Adipocyte (in vitro differentiated cells): ENCODE results near the gene CBX8.
A peak's percentile ranks its signal among the peaks of the same experiment; 100 is the strongest.

Source experiments
- DNase-seq: peaks from one replicate; pipeline ENCODE4 v3.0.0-alpha.2; 2015; ENCODE audit warnings: low read depth
- H3K27me3 ChIP-seq: replicated peaks from 2 replicates; pipeline ENCODE4 v1.7.0; 2013; ENCODE audit warnings: mild to moderate bottlenecking, low read length, moderate library complexity; ENCODE audit not compliant: control insufficient read depth, insufficient read depth
- H3K36me3 ChIP-seq: 2 replicates; pipeline ENCODE4 v1.7.0; 2013; ENCODE audit warnings: low read length, mild to moderate bottlenecking, moderate library complexity; ENCODE audit not compliant: control insufficient read depth, insufficient read depth, severe bottlenecking
- H3K4me1 ChIP-seq: 2 replicates; pipeline ENCODE4 v1.7.0; 2013; ENCODE audit warnings: mild to moderate bottlenecking, low read length, moderate library complexity; ENCODE audit not compliant: control insufficient read depth, insufficient read depth
- H3K4me3 ChIP-seq: 2 replicates; pipeline ENCODE4 v1.7.0; 2013; ENCODE audit warnings: mild to moderate bottlenecking, low read length, moderate library complexity
- H3K9ac ChIP-seq: 2 replicates; pipeline ENCODE4 v1.7.0; 2013; ENCODE audit warnings: mild to moderate bottlenecking, low read length, moderate library complexity
- H3K9me3 ChIP-seq: 2 replicates; pipeline ENCODE4 v1.7.0; 2013; ENCODE audit warnings: mild to moderate bottlenecking, low read length, moderate library complexity; ENCODE audit not compliant: control insufficient read depth

Gene CBX8

DNA sequence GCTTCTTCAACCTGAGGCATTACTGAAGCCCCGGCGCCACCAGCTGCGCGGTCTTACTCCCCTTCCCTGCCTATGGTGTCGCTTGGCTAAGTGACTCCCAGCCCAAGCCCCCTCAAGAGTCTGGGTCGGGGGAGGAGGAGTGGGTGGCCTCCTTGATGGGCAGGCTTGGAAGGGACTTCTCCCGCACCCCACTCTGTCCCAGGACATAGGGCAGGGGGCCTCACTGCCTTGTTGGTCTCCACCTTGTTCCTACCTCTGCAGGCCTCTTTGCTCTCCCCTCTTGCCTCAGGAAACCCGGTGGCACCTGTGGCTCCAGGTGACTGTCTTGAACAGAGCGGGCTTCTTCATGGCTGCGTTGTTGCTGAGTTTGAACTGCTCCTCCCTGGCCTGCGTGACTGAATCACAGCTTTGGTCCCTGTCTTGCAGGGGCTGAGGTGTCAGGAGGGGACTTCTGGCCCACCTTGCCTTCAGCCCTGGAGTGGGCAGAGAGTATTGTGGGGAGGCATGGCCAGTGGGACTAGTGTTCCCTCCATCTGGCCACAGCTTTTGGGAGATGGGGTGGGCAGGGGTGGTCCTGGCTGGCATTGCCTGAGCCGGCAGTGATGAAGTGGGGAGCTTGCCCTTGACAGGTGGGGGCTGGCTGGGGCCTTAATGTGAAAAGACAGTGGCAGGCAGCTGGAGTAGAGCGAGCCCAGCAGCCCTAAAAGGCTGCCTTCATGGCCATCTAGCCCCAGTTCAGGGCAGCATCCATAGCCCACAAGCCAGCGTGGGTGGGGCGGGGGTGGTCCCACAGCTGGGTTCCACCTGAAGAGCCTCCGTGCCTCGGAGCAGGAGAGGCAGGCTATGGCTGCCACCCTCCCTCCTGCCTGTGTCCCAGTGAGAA, 11.6 kb downstream of the CBX8 start:
- no peak for DNase-seq
- peaks cover 3% of the 10 kb centered on the region for H3K4me1 ChIP-seq
- no peak overlapping the region for H3K9ac ChIP-seq
- no peak overlapping the region for H3K4me3 ChIP-seq
- no peaks in the 10 kb centered on the region for H3K9me3 ChIP-seq
- H3K36me3 ChIP-seq: no peaks in the 10 kb centered on the region
- peaks cover 69% of the 10 kb centered on the region for H3K27me3 ChIP-seq

- Histone ChIP-seq H3K36me3 (no peaks in the 10 kb centered on the region), H3K9me3 (no peaks in the 10 kb centered on the region), H3K4me1 (no peaks in the 10 kb centered on the region), H3K27me3 (peaks cover 69% of the 10 kb centered on the region), H3K4me3 (no peak overlapping the region), H3K9ac (no peak overlapping the region)
- no peak for DNase-seq
Observed at GRCh38 chr17:79784353-79785016, 12.4 kb downstream of the CBX8 start.

- no peaks in the 10 kb centered on the region for H3K36me3 ChIP-seq
Observed at GRCh38 chr17:79783891-79784290, 13.0 kb downstream of the CBX8 start.

DNA sequence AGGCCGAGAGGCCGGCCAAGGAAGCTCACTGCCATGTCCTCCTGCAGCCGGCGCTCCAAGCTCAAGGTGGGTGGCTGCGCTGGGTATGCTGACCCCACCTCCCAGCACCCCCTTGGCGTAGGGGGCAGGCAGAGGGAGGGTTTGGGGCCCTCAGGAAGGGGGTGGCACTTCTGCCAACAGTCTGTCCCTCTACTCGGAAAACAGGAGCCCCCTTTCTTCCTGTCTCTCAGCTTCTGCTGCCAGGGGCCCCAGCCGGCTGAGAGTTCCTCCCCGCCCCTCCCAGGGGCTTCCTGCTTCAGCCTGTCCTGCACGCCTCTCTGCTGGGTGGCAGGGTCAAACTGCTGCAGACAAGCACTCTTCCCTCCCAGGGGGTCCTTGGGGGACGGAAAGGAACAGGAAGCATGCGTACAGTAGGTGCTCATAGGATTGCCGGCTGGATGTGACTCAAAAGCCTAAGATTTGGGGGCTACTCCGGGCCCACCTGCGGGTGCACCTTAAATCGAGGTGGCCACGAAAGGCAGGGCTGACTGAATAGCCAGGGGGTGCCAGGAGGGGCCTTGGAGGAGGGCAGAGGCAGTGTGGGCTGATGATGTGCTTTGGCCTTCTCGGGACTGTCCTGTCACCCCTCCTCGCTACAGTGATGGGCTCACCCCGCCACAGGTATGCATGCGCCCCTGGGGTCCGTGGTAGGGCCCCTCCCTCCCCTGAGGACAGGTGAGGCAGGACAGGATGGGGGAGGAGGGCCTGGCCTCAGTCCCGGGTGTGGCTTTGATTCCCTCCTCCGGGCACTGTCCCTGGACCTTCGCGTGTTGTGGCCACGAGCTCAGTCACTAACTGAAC, 14.9 kb downstream of the CBX8 start:
- no peak overlapping the region for H3K9ac ChIP-seq
- H3K36me3 ChIP-seq: no peaks in the 10 kb centered on the region
- H3K4me3 ChIP-seq: no peak overlapping the region
- DNase-seq: no peak
- no peaks in the 10 kb centered on the region for H3K4me1 ChIP-seq
- no peaks in the 10 kb centered on the region for H3K9me3 ChIP-seq
- peaks cover 58% of the 10 kb centered on the region for H3K27me3 ChIP-seq

More at GRCh38 chr17:79783891-79784290, 13.0 kb downstream of the CBX8 start:
- peaks cover 69% of the 10 kb centered on the region for H3K27me3 ChIP-seq
- H3K4me3 ChIP-seq: no peak overlapping the region
- no peaks in the 10 kb centered on the region for H3K9me3 ChIP-seq
- no peak overlapping the region for H3K9ac ChIP-seq
- DNase-seq: no peak
- H3K4me1 ChIP-seq: no peaks in the 10 kb centered on the region

DNA sequence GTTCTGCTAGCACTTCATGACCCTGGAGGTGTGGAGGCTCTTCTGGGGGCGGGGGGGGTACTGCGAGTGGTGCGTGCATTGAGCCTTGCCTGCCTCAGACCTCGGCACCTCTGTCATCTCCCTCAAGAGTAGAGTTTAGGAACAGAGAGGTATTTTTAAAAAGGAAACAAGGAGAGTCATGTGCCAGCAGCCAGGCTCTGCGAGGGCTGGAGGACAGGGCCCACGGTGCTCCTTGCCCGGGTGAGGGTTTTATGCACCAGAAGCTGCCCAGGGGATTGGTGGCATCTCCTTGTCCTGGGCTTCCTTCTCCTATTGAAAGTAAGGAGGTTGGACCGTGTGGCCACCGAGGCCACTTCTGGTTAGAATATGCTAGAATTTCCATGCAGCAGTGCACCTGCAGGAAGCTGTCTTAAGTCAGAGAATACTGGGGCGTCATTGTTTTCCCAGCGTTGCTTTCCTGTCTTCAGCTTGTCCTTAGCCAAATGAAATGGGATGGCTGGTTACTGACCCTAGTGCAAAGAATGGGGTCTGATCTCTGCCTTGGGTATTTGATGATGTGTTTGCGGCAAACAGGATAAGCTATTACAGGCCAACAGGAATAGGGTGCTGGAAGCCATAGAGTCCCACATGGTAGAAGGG, 15.7 kb downstream of the CBX8 start:
- Histone ChIP-seq H3K4me3 (no peak overlapping the region), H3K27me3 (peaks cover 61% of the 10 kb centered on the region), H3K4me1 (no peaks in the 10 kb centered on the region), H3K36me3 (no peaks in the 10 kb centered on the region), H3K9me3 (no peaks in the 10 kb centered on the region), H3K9ac (no peak overlapping the region)
- DNase-seq: no peak

DNA sequence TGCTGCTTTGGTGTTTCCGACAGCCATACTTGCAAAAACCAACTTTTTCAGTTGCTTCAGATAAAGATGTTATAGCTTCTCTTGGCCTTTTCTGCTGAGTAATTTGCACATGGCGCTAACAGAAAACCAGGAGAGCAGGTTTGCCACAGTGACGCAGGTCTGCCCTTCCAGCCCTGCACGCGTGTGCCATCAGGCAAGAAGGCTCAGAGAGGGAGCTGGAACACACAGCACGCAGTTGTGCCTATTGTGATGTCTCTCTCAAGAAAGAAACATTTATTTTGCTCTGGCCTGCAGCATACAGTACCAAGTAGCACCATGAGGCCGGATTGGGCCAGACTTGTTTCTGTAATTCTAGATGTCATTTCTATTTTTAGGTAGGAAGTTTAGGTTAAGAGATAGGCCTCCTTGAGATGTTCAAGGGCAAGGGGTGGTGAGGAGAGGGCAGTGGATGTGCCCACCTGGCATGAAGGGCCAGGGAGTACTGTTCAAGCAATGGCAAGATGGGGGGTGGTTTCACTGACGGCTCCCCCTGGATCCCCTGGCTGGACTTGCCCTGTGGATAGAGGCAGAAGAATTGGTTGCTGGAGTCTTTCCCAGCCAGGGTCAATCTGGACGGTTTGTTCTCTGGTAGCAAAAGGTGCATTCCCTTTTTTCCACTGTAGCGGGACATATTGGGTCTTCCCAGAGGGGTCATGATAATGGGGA, 17.1 kb downstream of the CBX8 start:
- Histone ChIP-seq H3K9ac (no peak overlapping the region), H3K9me3 (no peaks in the 10 kb centered on the region), H3K36me3 (no peaks in the 10 kb centered on the region), H3K4me1 (no peaks in the 10 kb centered on the region), H3K27me3 (peaks cover 62% of the 10 kb centered on the region), H3K4me3 (no peak overlapping the region)
- no peak for DNase-seq

DNA sequence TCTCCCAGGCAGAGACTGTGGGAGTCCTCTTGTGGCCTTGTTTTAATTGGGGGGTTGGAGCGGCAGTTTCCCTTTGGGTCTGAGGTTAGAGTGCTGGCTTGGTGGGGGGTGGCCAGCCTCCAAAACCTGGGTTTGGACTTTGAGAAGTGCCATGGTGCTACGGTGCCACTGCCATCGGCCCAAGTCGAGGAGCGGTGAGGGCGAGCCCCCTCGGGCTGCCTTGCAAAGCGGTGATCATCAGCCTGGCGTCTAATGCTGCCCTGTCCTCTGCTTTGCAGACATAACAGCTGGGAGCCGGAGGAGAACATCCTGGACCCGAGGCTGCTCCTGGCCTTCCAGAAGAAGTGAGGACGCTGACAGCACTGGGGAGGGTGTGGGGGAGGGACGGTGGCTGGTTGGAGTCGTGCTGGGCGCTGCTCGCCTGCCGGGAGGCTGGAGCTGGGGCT, 17.8 kb downstream of the CBX8 start:
- no peaks in the 10 kb centered on the region for H3K4me1 ChIP-seq
- H3K9ac ChIP-seq: no peak overlapping the region
- no peak overlapping the region for H3K4me3 ChIP-seq
- H3K27me3 ChIP-seq: peaks cover 68% of the 10 kb centered on the region
- H3K36me3 ChIP-seq: no peaks in the 10 kb centered on the region
- DNase-seq: no peak
- no peaks in the 10 kb centered on the region for H3K9me3 ChIP-seq

- DNase-seq: no peak
- no peak overlapping the region for H3K4me3 ChIP-seq
- no peaks in the 10 kb centered on the region for H3K36me3 ChIP-seq
- no peaks in the 10 kb centered on the region for H3K9me3 ChIP-seq
- H3K4me1 ChIP-seq: no peaks in the 10 kb centered on the region
- no peak overlapping the region for H3K9ac ChIP-seq
- H3K27me3 ChIP-seq: peaks cover 73% of the 10 kb centered on the region
Observed at GRCh38 chr17:79778504-79779083, 18.3 kb downstream of the CBX8 start.

- peak within 1 kb of the TSS; percentile 56 for H3K4me3 ChIP-seq
- H3K9me3 ChIP-seq: no peaks in the 10 kb centered on the region
- peak; percentile 93 for DNase-seq
- peaks cover 77% of the 10 kb centered on the region for H3K27me3 ChIP-seq
- H3K4me1 ChIP-seq: no peaks in the 10 kb centered on the region
- no peak within 1 kb of the TSS for H3K9ac ChIP-seq
- no peaks in the 10 kb centered on the region for H3K36me3 ChIP-seq
Observed at GRCh38 chr17:79777894-79778503, 18.9 kb downstream of the CBX8 start, which contains the start of gene CBX2. Gene CBX2 (plus strand): TSS chr17:79778148. CDS start chr17:79778236, 88 bp downstream.
